Fibroblast of skin of left biceps (primary cell): Measurements from ENCODE around the gene TECPR2.
A peak's percentile ranks its signal among the peaks of the same experiment; 100 is the strongest.

ENCODE experiments used
- DNase-seq, 2 experiments: peaks; one replicate each; pipeline ENCODE4 v3.0.0-alpha.2; 2013; ENCODE audit warnings: low read depth in 2 of 2

Gene TECPR2

GRCh38 chr14:102496331-102496691, 133.6 kb downstream of the TECPR2 start:
- no peak for DNase-seq

GRCh38 chr14:102496958-102497744, 134.4 kb downstream of the TECPR2 start:
- no peak for DNase-seq

DNA sequence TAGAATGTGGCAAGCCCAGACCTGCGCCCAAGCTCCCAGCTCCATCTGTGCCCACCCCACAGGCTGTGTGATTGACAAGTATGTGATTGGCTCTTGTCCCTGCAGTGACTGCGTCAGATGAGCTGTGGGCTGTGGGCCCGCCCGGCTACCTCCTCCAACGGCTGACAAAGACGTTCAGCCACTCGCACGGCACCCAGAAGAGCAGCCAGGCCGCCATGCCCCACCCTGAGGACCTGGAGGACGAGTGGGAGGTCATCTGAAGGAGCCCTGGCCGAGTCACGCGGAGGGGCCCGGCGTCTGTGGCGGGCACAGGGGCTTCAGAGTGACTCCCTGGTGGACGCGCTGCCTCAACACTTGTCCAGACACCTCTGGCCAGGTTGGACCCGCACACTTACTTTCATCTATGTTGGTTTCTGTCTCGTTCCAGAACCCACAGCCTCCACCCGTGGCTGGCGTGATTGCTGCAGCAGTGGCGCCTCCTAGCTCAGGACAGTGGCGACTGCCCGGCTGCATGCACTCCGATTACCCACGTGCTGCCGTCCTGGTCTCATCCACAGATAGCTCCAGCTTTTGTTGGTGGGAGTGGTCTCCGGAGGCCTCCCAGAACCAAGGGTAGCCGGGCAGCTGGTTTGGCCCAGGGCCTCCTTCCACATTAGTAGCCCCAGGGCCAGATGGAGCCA, 135.4 kb downstream of the TECPR2 start:
- no peak for DNase-seq

GRCh38 chr14:102498678-102499265, 136.0 kb downstream of the TECPR2 start:
- no peak for DNase-seq

- DNase-seq: no peak
These were observed 136.8 kb downstream of the TECPR2 start for GRCh38 chr14:102499401-102500157.

- peak in 1 of 2 experiments; percentile 27 for DNase-seq
These were observed 137.5 kb downstream of the TECPR2 start for GRCh38 chr14:102500158-102500662.

GRCh38 chr14:102500713-102501112, 138.0 kb downstream of the TECPR2 start:
- no peak for DNase-seq

- no peak for DNase-seq
These were observed 139.1 kb downstream of the TECPR2 start for GRCh38 chr14:102501751-102502315.

GRCh38 chr14:102502571-102502970, 139.8 kb downstream of the TECPR2 start:
- DNase-seq: no peak

GRCh38 chr14:102503641-102504327, 141.0 kb downstream of the TECPR2 start:
- DNase-seq: no peak

DNA sequence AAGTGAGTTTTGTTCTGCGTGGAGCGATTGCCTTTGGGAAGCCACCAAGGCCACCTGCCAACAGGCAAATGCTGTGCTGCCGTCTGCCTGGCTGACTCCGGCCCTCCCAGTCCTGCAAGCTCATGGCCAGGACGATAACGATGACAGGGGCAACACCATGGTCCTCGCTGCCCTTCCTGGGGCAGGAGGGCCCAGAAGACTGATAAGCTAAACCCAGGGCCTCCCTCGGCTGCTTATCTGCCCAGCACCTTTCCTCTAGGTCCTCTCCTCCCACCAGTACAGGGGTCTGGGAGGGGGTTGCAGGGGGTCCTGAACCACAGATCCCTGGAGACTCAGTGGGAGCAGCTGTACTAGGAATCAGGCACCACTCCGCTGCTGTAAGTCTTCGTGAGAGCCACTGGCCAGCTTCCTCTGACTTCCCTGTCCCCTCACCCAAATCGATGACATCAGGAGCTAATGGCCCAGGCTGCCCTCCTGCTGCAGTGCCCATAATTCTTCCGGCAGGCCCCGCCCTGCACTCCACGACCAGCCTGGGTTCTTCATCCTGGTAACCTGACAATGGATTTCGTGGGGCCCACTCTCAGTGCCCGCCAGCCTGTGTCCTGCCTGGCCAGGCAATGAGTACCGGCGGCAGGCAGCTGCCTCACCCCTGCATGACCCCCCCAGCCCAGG, 141.7 kb downstream of the TECPR2 start:
- DNase-seq: no peak

DNA sequence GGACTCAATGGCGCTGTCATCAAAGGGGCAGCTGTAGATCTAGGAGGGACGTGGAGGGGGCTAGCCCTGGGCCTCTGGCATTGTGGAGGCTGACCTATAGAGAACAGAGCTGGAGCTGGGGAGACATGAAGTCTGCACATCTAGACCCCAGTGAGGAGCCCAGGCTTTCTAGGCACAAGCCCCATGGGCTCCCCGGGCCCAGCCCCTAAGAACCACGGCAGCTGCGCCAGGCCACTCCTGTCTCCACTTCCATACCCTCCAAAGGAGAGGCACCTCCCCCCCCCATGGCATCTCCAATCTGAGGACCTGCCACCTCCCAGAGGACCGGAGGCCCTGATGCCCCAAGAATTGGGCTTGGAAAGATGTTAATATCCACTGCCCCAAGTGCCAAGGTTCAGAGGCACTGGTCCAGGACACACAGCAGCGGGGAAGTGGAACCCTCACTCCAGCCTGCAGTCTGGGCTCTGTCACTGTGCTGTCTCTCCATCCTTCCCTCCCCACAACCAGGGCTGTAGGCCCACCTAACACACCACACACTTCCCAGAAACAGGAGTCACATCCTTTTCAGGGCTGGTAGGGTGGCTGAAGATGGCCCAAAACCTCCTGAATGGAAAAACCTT, 142.4 kb downstream of the TECPR2 start:
- DNase-seq: no peak

DNA sequence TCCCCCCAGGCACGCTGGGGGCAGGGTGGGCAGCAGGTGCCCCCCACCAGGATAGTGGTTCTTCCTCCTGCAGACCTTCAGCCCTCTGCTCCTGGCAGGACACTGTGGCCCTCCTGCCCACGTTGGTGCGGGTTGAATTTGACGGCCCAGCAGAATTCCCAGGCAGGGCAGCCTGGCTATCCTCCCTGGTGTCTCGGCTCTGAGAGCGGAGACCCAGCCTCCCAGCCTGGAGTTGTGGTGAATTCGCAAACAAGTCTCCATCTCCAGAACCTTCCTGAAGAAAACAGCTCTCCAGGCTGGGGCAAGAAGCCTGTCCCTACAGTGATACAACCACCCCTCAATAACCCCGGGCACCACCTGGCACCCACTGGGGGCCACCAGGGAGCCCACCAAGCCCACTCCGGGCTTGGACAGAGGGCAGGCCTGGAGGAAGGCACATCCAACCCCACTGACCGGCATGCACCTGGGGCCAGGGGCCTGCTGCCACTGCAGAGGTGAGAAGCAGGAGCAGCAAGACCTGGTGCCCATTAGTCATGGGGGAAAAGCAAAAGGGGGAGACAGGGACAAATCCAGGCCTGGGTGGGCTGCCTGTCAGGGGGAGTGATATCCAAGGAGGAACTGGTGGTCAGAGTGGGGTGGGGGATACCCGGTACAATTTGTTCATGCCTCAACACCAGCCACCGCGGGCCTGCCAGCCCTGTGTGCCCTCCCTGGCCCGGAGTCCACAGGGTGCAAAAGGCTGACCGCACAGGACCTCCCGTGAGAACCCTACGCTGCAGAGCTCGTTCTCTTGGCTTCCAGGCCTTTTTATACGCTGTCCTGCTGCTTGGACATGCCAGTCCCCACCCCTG, 143.3 kb downstream of the TECPR2 start:
- DNase-seq: no peak

DNA sequence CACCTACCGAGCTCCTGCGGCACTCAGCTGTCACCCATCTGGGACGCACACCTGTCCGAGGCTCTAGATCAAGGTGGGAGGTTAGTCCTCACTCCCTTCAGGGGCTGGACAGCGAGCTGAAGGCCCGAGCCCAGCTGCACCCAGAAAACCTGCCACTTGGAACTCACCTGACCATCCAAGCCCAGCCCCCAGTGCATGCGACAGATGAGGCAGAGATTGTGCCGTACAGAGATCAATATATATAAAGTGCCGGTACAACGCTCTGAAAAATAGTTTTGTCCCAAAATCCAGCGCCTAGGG, 143.8 kb downstream of the TECPR2 start:
- no peak for DNase-seq

DNA sequence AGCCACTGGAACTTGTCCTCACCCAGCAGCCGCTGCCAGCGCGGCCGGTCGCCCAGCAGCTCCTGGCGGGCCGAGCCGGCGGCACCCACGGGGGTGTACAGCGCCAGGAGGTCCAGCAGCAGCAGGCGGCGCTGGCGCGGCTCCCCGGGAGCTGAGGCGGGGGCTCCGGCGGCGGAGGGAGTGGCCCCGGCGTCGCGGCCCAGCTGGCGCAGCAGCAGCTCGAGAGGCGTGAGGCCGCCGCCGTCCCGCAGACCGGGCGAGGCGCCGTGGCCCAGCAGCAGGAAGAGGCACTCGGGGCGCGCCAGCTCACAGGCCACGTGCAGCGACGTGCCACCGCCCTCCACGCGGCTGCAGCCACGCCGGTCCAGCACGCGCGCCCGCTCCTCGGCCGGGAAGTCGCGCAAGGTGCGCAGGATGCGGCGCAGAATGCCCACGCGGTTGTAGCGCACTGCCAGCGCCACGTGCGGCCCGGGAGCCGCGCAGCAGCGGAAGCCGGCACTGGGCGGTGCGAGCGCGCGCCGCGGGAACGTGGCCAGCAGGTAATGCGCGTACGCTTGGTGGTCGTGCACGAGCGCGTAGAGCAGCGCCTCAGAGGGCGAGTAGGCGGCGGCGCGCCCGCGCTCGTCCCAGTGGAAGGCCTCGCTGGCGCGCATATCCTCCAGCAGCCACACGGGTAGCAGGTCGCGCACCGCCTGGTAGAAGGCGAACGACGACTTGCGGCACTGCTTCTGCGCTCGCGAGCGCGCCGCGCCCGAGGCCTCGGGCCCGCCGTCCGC, 144.5 kb downstream of the TECPR2 start:
- DNase-seq: no peak

DNA sequence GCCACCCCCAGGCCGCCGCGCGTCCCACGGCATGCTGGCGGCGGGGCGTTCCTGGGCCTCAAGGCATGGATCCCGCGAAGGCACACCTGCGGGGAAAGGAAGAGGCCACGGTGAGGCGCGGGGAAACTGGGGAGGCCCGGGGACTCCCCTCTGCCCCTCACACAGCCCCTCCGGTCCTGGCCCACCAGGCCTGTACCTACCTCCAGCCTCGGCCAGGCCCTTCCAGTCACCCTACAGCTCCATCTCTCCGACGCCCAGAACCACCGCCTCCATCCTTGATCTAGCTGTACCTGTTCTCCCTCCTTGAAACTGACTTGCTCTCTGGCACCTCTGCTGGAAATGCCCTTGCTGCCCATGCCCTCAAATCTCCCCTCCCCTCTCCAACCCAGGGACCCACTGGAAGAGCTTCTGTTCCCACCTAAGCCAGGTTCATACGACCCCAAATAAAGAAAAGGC, 145.1 kb downstream of the TECPR2 start:
- no peak for DNase-seq

DNA sequence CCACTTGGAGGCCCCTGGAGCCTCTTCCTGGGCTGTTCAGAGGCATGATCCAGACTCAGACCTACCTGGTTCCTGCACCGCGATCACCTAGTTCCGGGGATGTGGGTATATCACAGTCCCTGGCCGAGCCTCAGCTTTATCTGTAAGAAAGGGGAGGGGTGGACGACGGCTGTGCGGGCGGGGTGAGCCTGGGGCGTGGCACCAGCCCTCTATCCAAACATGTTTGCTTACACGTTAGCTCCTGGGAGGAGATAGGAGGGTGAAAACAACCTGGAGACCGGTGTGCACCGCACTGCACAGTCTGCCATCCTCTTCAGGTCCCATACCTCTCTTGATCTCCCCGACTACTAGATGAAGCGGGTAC, 145.7 kb downstream of the TECPR2 start:
- DNase-seq: no peak
